HCT116 (cell line): ENCODE measurements around the gene GLT6D1. TPM values are rescaled to one million over a fixed set of nuclear protein-coding genes. Genes with fewer than 3 reads are reported as not detected.

Experiments used
- ATAC-seq: fragments of 200-7000 bp; cut with Tn5 transposase; 2 replicates; pipeline ENCODE4 v1.9.1; 2020; ENCODE audit warnings: mild to moderate bottlenecking, moderate library complexity
- BruUV-seq: library from RNA; stranded (reverse); fragments of 400-500 nt; replicated peaks from 2 replicates; lab custom pipeline; 2021; lab: Mats Ljungman, UMichigan
- CTCF ChIA-PET: fragments of 300-600 bp; sonication (Branson Sonifier 250); formaldehyde crosslinking; loops from one replicate; lab custom pipeline; 2021; ENCODE audit warnings: antibody characterized with exemption; lab: Charles Lee
- POLR2A ChIA-PET: fragments of 300-600, 350-600 bp; sonication (Branson Sonifier 250); formaldehyde crosslinking; loops from one replicate; lab custom pipeline; 2021; ENCODE audit warnings: antibody characterized with exemption; lab: Charles Lee
- RAD21 ChIA-PET, 2 experiments: fragments of 300-600 bp; sonication (Branson Sonifier 250); formaldehyde crosslinking; loops; one replicate each; lab custom pipeline; 2023; ENCODE audit warnings: low total read pairs in 2 of 2; ENCODE audit not compliant: uncharacterized antibody in 2 of 2, unreplicated experiment in 2 of 2, low non-redundant PET in 1 of 2; lab: Charles Lee
- DNase-seq: peaks from one replicate; pipeline ENCODE4 v3.0.0-alpha.2; 2010; ENCODE audit warnings: low read depth, low spot score
- H2AFZ ChIP-seq: fragments of 200-600 bp; shearing (Covaris generic), sonication (generic); 2 replicates; pipeline ENCODE4 v1.6.1; 2017; ENCODE audit warnings: low read depth, mixed run types, mixed read lengths, antibody characterized with exemption, low read length; ENCODE audit not compliant: poor library complexity, severe bottlenecking
- H3K27ac ChIP-seq: 2 replicates; pipeline ENCODE4 v1.5.1; 2012; ENCODE audit warnings: low read depth, low read length
- H3K27me3 ChIP-seq: fragments of 200-600 bp; sonication (generic); 2 replicates; pipeline ENCODE4 v1.6.1; 2016; ENCODE audit warnings: mixed run types, low read length, mixed read lengths; ENCODE audit not compliant: insufficient read depth
- H3K36me3 ChIP-seq, 2 experiments: fragments of 200-500 bp in 1 of 2; fragments of 200-600 bp in 1 of 2; sonication (Bioruptor generic) in 1 of 2; sonication (generic) in 1 of 2; 2 replicates each; pipeline versions ENCODE4 v1.5.1 to v1.6.1; 2014 to 2016; ENCODE audit warnings: low read length in 2 of 2, inconsistent platforms in 1 of 2, mixed read lengths in 1 of 2, mixed run types in 1 of 2; ENCODE audit not compliant: insufficient read depth in 2 of 2, control insufficient read depth in 1 of 2
- H3K4me1 ChIP-seq, 2 experiments: fragments of 200-600 bp in 1 of 2; sonication (generic) in 1 of 2; 2 replicates each; pipeline versions ENCODE4 v1.5.1 to v1.6.1; 2012 to 2017; ENCODE audit warnings: low read length in 2 of 2, inconsistent platforms in 1 of 2, mild to moderate bottlenecking in 1 of 2, mixed read lengths in 1 of 2, mixed run types in 1 of 2, moderate library complexity in 1 of 2; ENCODE audit not compliant: insufficient read depth in 2 of 2, control insufficient read depth in 1 of 2
- H3K4me2 ChIP-seq: fragments of 200-600 bp; sonication (generic); 2 replicates; pipeline ENCODE4 v1.6.1; 2017; ENCODE audit warnings: mixed run types, low read length, mixed read lengths
- H3K4me3 ChIP-seq, 2 experiments: fragments of 200-600 bp in 1 of 2; sonication (generic) in 1 of 2; replicated peaks in 1 of 2; 2 replicates each; pipeline ENCODE4 v1.5.1; 2011 to 2016; ENCODE audit warnings: low read length in 2 of 2, control low read depth in 1 of 2, low read depth in 1 of 2, mild to moderate bottlenecking in 1 of 2, mixed read lengths in 1 of 2, mixed run types in 1 of 2
- H3K79me2 ChIP-seq: fragments of 200-600 bp; sonication (generic); 2 replicates; pipeline ENCODE4 v1.6.1; 2017; ENCODE audit warnings: mild to moderate bottlenecking, mixed run types, low read length, moderate library complexity, mixed read lengths; ENCODE audit not compliant: insufficient read depth
- H3K9ac ChIP-seq: fragments of 200-600 bp; sonication (generic); 2 replicates; pipeline ENCODE4 v1.6.1; 2016; ENCODE audit warnings: low read length, mixed read lengths
- H3K9me2 ChIP-seq: fragments of 200-600 bp; sonication (generic), shearing (Covaris generic); 2 replicates; pipeline ENCODE4 v1.6.1; 2017; ENCODE audit warnings: mixed run types, mild to moderate bottlenecking, moderate library complexity; ENCODE audit not compliant: insufficient read depth
- H3K9me3 ChIP-seq, 2 experiments: fragments of 200-500 bp in 1 of 2; fragments of 200-600 bp in 1 of 2; sonication (Bioruptor generic) in 1 of 2; sonication (generic) in 1 of 2; 2 replicates each; pipeline ENCODE4 v1.6.1; 2014 to 2017; ENCODE audit warnings: low read length in 2 of 2, mixed read lengths in 2 of 2, inconsistent platforms in 1 of 2, low read depth in 1 of 2, mild to moderate bottlenecking in 1 of 2, mixed run types in 1 of 2, moderate library complexity in 1 of 2; ENCODE audit not compliant: control insufficient read depth in 1 of 2, insufficient read depth in 1 of 2
- H4K20me1 ChIP-seq: fragments of 200-600 bp; sonication (generic), shearing (Covaris generic); 2 replicates; pipeline ENCODE4 v1.6.1; 2017; ENCODE audit warnings: mixed run types, mild to moderate bottlenecking, moderate library complexity; ENCODE audit not compliant: insufficient read depth
- CBX3 ChIP-seq: IDR thresholded peaks from 2 replicates; pipeline ENCODE4 v1.6.1; 2012; ENCODE audit warnings: low read depth
- CEBPB ChIP-seq: IDR thresholded peaks from 2 replicates; pipeline ENCODE4 v1.6.1; 2012; ENCODE audit warnings: low read depth
- EGR1 ChIP-seq: IDR thresholded peaks from 2 replicates; pipeline ENCODE4 v1.6.1; 2012; ENCODE audit warnings: low read depth
- ELF1 ChIP-seq: IDR thresholded peaks from 2 replicates; pipeline ENCODE4 v1.6.1; 2012; ENCODE audit warnings: low read depth, borderline replicate concordance
- EZH2phosphoT487 ChIP-seq: fragments of 200-600 bp; IDR thresholded peaks from 2 replicates; pipeline ENCODE4 v1.6.1; 2018; ENCODE audit warnings: antibody characterized with exemption, borderline replicate concordance
- FOSL1 ChIP-seq: IDR thresholded peaks from 2 replicates; pipeline ENCODE4 v1.6.1; 2012; ENCODE audit warnings: low read depth
- JUND ChIP-seq: IDR thresholded peaks from 2 replicates; pipeline ENCODE4 v1.6.1; 2012
- POLR2A ChIP-seq: IDR thresholded peaks from 2 replicates; pipeline ENCODE4 v1.7.0; 2011; ENCODE audit warnings: borderline replicate concordance; ENCODE audit not compliant: insufficient read depth, insufficient read length; ENCODE audit errors: extremely low read depth
- RAD21 ChIP-seq: IDR thresholded peaks from 2 replicates; pipeline ENCODE4 v1.6.1; 2012; ENCODE audit warnings: low read depth, mild to moderate bottlenecking
- SIN3A ChIP-seq: IDR thresholded peaks from 2 replicates; pipeline ENCODE4 v1.6.1; 2012; ENCODE audit warnings: low read depth
- SP1 ChIP-seq: IDR thresholded peaks from 2 replicates; pipeline ENCODE4 v1.6.1; 2012; ENCODE audit warnings: low read depth
- SRF ChIP-seq: IDR thresholded peaks from 2 replicates; pipeline ENCODE4 v1.6.1; 2012; ENCODE audit warnings: low read depth
- TCF7L2 ChIP-seq: IDR thresholded peaks from 2 replicates; pipeline ENCODE4 v1.7.0; 2011; ENCODE audit warnings: borderline replicate concordance, inconsistent platforms; ENCODE audit not compliant: insufficient read depth, insufficient read length; ENCODE audit errors: extremely low read depth
- YY1 ChIP-seq: IDR thresholded peaks from 2 replicates; pipeline ENCODE4 v1.6.1; 2011; ENCODE audit warnings: low read length, low read depth, moderate library complexity, mild to moderate bottlenecking; ENCODE audit not compliant: insufficient replicate concordance; ENCODE audit errors: extremely low read depth
- ZFX ChIP-seq: fragments of 450-650 bp; IDR thresholded peaks from 2 replicates; pipeline ENCODE4 v1.6.1; 2017
- ZNF274 ChIP-seq: fragments of 200-500 bp; sonication (Bioruptor generic); IDR thresholded peaks from 2 replicates; pipeline ENCODE4 v1.6.1; 2014; ENCODE audit warnings: mild to moderate bottlenecking, low read depth, low read length, inconsistent platforms
- intact Hi-C: fragments of 100-400 bp; cut with micrococcal nuclease; formaldehyde crosslinking; loops from 2 replicates; pipeline ENCODE4 v1.10.0; 2022
- total RNA-seq: library from RNA; stranded (reverse); gene quantifications from one replicate; pipeline ENCODE4 v1.2.1, GENCODE V29; 2021; ENCODE audit not compliant: unreplicated experiment
- TF ChIP-seq, protein P1 (sequence below): IDR thresholded peaks from 2 replicates; pipeline ENCODE4 v1.6.1; 2012; ENCODE audit warnings: low read depth
- TF ChIP-seq, protein P2 (sequence below): IDR thresholded peaks from 2 replicates; pipeline ENCODE4 v1.6.1; 2012
- TF ChIP-seq, protein P3 (sequence below): IDR thresholded peaks from 2 replicates; pipeline ENCODE4 v1.6.1; 2012
- TF ChIP-seq, protein P4 (sequence below), 3 experiments: fragments of 200-600 bp in 1 of 3; sonication (generic) in 1 of 3; IDR thresholded peaks in 2 of 3; conservative IDR thresholded peaks in 1 of 3; 2 replicates each; pipeline ENCODE4 v1.5.1; 2012 to 2017; ENCODE audit warnings: low read depth in 2 of 3, low read length in 2 of 3, antibody characterized with exemption in 1 of 3, borderline replicate concordance in 1 of 3, control low read depth in 1 of 3, mild to moderate bottlenecking in 1 of 3, mixed read lengths in 1 of 3, mixed run types in 1 of 3, moderate library complexity in 1 of 3; ENCODE audit not compliant: insufficient read depth in 1 of 3

Gene GLT6D1
- total RNA-seq, 1 experiment from 2014 or later = not detected

DNA sequence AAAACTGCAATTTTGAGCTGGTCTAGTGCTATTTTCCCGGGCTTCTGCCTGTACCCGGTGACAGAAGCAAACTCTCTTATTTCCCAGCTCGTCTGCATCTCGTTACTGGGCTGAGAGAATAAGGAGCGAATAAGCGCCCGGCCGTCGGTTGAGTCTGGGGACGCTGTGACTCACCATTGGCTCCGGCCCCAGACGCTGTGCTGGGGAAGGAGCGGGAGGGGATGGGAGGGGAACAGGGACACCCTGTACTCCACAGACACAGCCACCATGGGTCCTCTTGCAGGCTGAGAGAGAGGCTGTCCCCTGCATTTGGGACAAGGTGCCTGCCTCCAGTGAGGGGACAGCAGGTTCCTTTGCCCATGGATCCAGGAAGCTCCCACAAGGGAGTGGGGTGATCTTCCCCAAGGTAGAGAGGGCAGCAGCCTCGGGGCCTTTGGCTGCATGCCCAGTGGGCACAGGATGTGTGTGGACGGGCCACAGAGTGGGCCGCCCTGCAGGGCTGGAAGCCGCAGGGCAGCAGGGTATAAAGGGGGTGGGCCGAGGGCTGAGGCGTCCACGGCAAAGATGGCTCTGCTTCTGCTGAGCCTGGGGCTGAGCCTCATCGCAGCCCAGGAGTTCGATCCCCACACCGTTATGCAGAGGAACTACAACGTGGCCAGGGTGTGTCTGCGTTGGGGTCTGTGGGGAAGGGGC is 23.6 kb upstream of the GLT6D1 start, which contains the start of gene LCN9 (continued):
- TF ChIP-seq, protein P1, sequence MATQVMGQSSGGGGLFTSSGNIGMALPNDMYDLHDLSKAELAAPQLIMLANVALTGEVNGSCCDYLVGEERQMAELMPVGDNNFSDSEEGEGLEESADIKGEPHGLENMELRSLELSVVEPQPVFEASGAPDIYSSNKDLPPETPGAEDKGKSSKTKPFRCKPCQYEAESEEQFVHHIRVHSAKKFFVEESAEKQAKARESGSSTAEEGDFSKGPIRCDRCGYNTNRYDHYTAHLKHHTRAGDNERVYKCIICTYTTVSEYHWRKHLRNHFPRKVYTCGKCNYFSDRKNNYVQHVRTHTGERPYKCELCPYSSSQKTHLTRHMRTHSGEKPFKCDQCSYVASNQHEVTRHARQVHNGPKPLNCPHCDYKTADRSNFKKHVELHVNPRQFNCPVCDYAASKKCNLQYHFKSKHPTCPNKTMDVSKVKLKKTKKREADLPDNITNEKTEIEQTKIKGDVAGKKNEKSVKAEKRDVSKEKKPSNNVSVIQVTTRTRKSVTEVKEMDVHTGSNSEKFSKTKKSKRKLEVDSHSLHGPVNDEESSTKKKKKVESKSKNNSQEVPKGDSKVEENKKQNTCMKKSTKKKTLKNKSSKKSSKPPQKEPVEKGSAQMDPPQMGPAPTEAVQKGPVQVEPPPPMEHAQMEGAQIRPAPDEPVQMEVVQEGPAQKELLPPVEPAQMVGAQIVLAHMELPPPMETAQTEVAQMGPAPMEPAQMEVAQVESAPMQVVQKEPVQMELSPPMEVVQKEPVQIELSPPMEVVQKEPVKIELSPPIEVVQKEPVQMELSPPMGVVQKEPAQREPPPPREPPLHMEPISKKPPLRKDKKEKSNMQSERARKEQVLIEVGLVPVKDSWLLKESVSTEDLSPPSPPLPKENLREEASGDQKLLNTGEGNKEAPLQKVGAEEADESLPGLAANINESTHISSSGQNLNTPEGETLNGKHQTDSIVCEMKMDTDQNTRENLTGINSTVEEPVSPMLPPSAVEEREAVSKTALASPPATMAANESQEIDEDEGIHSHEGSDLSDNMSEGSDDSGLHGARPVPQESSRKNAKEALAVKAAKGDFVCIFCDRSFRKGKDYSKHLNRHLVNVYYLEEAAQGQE = no peak
- TF ChIP-seq RAD21 (no peak), ELF1 (no peak), CBX3 (no peak), TCF7L2 (no peak), CEBPB (no peak)

DNA sequence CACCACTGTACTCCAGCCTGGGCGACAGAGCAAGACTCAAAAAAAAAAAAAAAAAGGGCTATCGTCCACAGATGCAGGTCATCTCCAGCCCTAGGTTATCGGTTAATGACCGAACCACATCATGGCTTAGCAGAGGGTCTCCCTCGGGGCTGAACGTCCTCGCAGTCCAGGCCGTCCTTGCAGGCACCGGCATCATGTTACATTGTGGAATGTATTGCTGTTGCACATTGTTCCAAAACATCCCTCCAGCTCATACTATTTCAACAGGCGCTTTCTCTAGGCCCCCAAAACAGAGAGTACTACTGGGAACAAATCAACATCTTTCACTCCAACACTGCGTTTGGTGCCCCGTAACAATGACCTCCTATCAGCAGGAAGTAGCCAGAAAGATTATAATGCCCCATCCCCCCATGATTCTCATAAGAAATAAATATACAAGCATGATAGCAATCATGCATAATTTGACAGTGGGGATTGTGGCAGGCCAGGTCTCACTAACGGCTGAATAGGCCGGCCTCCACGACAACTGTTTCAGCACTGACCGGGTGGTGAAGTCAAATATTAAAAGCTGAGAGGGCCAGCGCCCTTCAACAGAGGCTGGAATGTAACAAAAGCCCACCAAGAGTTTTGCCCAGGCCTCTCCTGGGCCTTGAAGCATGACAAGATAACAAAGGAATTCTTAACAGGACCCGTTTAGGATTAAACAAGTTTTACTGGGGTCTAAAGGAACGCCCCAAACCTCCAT is 22.6 kb upstream of the GLT6D1 start:
- Histone ChIP-seq H3K4me1 (no peaks in the 10 kb centered on the region), H2AFZ (no peak overlapping the region), H3K79me2 (no peaks in the 10 kb centered on the region), H3K27me3 (peaks cover 6% of the 10 kb centered on the region; the same call in 1 of the 2 replicates), H3K4me2 (no peak overlapping the region), H3K9me2 (no peaks in the 10 kb centered on the region), H4K20me1 (no peaks in the 10 kb centered on the region), H3K9me3 (no peaks in the 10 kb centered on the region), H3K36me3 (no peaks in the 10 kb centered on the region), H3K27ac (no peak overlapping the region), H3K4me3 (no peak overlapping the region), H3K9ac (no peak overlapping the region)
- ChIA-PET POLR2A (no interaction called here), CTCF (no interaction called here), RAD21 (no interaction called here)
- TF ChIP-seq EZH2phosphoT487 (no peak), SP1 (no peak), POLR2A (no peak), ZFX (no peak), TCF7L2 (no peak), SIN3A (no peak), JUND (no peak), FOSL1 (no peak), YY1 (no peak), EGR1 (no peak), ELF1 (no peak), ZNF274 (no peak), SRF (no peak)
- TF ChIP-seq, protein P2, sequence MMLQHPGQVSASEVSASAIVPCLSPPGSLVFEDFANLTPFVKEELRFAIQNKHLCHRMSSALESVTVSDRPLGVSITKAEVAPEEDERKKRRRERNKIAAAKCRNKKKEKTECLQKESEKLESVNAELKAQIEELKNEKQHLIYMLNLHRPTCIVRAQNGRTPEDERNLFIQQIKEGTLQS = no peak
- TF ChIP-seq, protein P3, sequence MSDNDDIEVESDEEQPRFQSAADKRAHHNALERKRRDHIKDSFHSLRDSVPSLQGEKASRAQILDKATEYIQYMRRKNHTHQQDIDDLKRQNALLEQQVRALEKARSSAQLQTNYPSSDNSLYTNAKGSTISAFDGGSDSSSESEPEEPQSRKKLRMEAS = no peak
- TF ChIP-seq, protein P4, sequence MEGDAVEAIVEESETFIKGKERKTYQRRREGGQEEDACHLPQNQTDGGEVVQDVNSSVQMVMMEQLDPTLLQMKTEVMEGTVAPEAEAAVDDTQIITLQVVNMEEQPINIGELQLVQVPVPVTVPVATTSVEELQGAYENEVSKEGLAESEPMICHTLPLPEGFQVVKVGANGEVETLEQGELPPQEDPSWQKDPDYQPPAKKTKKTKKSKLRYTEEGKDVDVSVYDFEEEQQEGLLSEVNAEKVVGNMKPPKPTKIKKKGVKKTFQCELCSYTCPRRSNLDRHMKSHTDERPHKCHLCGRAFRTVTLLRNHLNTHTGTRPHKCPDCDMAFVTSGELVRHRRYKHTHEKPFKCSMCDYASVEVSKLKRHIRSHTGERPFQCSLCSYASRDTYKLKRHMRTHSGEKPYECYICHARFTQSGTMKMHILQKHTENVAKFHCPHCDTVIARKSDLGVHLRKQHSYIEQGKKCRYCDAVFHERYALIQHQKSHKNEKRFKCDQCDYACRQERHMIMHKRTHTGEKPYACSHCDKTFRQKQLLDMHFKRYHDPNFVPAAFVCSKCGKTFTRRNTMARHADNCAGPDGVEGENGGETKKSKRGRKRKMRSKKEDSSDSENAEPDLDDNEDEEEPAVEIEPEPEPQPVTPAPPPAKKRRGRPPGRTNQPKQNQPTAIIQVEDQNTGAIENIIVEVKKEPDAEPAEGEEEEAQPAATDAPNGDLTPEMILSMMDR (IDR thresholded peaks at IDR 0.05 in 2 of 3, conservative IDR thresholded peaks at IDR 0.05 in 1 of 3; ENCODE audit: borderline replicate concordance in 1 of 3, insufficient read depth in 1 of 3, low read depth in 2 of 3, low read length in 2 of 3) = no peak
- ATAC-seq = no peak
- no peak for DNase-seq
- no TSS peak for BruUV-seq
- intact Hi-C loops = no loop called here
